SK-N-SH treated with all-trans-retinoic acid at 6 μM for 48 hours (cell line): ENCODE data around the gene PTGER3.

ENCODE experiments used
- ARNTL ChIP-seq: fragments of 450-650 bp; formaldehyde crosslinking; IDR thresholded peaks from 2 replicates; pipeline ENCODE4 v1.5.0; 2020; ENCODE audit warnings: low read depth, mild to moderate bottlenecking, moderate library complexity, borderline replicate concordance
- CSDC2 ChIP-seq: fragments of 250-450 bp; sonication (Bioruptor Pico); IDR thresholded peaks from 2 replicates; pipeline ENCODE4 v1.5.0; 2020; ENCODE audit warnings: mild to moderate bottlenecking, moderate library complexity
- ESRRG ChIP-seq: fragments of 250-450 bp; sonication (Bioruptor Pico); IDR thresholded peaks from 2 replicates; pipeline ENCODE4 v1.6.1; 2021; ENCODE audit warnings: mild to moderate bottlenecking
- PPARA ChIP-seq: fragments of 250-450 bp; sonication (Bioruptor Pico); IDR thresholded peaks from 2 replicates; pipeline ENCODE4 v1.5.0; 2020; ENCODE audit warnings: mild to moderate bottlenecking, borderline replicate concordance
- ZC3H10 ChIP-seq: fragments of 250-450 bp; sonication (Bioruptor Pico); IDR thresholded peaks from 2 replicates; pipeline ENCODE4 v1.5.1; 2021; ENCODE audit warnings: mild to moderate bottlenecking, moderate library complexity
- ZFP3 ChIP-seq: fragments of 250-450 bp; sonication (Bioruptor Pico); IDR thresholded peaks from 2 replicates; pipeline ENCODE4 v1.5.0; 2020; ENCODE audit warnings: mild to moderate bottlenecking, moderate library complexity
- TF ChIP-seq, protein P1 (sequence below): fragments of 250-450 bp; sonication (Bioruptor Pico); IDR thresholded peaks from 2 replicates; pipeline ENCODE4 v1.8.0; 2020; ENCODE audit warnings: mild to moderate bottlenecking, moderate library complexity, borderline replicate concordance

DNA sequence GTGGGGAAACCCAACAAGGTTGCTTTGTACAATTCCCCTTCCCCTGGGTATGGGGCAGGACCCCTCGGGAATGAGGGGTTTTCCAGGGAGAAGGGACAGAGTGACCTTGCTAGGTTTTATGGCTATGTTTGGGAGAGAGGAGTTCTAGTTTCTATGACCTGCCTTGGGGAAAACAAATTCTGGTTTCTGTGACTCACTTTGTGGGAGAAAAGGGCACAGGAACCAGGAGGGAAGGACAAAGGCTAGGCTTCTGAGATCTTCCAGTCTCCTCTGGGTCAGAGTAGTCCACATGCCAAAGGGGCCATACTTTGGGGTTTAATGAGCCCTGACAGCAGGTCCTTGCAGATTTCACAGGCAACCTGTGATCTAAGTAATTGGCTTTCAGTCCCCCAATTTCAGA lies 5.5 kb upstream of the PTGER3 start:
- TF ChIP-seq CSDC2 (CRISPR knock-in tag) (no peak), PPARA (CRISPR knock-in tag) (no peak), ZFP3 (CRISPR knock-in tag) (no peak), ZC3H10 (no peak), ARNTL (no peak), ESRRG (CRISPR knock-in tag) (no peak)
- TF ChIP-seq, protein P1, sequence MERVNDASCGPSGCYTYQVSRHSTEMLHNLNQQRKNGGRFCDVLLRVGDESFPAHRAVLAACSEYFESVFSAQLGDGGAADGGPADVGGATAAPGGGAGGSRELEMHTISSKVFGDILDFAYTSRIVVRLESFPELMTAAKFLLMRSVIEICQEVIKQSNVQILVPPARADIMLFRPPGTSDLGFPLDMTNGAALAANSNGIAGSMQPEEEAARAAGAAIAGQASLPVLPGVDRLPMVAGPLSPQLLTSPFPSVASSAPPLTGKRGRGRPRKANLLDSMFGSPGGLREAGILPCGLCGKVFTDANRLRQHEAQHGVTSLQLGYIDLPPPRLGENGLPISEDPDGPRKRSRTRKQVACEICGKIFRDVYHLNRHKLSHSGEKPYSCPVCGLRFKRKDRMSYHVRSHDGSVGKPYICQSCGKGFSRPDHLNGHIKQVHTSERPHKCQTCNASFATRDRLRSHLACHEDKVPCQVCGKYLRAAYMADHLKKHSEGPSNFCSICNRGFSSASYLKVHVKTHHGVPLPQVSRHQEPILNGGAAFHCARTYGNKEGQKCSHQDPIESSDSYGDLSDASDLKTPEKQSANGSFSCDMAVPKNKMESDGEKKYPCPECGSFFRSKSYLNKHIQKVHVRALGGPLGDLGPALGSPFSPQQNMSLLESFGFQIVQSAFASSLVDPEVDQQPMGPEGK (CRISPR knock-in tag) = no peak
